HG03558 (cell line): ENCODE results near the gene DCAF8.

Experiments
- ATAC-seq: cut with Tn5 transposase; IDR thresholded peaks from one replicate; pipeline ENCODE4 v1.9.1; 2021; ENCODE audit warnings: moderate number of reproducible peaks; ENCODE audit not compliant: unreplicated experiment; ENCODE audit errors: extremely low read depth

The DCAF8 gene

DNA sequence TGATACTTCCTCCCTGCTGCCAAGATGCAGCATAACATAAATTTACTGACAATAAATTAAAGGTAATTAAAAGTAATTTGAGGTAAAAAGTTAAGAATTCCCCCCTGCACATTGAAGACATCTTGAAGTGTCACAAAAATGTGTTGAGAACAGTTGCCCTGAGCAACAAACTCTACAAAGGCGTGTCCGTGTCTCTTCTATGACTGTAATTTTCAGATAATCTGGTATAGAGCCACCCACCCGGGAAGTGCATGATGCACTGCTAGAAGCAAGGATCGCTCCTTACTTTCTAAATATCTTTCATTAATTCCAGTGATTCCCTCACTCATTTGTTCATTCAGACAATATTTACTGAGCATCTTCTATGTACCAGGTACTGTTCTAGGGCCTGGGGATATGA is 83.0 kb downstream of the DCAF8 start:
- ATAC-seq: no peak

- no peak for ATAC-seq
These were observed 83.6 kb downstream of the DCAF8 start for GRCh38 chr1:160178731-160179130.

GRCh38 chr1:160177667-160178066 is 84.7 kb downstream of the DCAF8 start:
- ATAC-seq: no peak

DNA sequence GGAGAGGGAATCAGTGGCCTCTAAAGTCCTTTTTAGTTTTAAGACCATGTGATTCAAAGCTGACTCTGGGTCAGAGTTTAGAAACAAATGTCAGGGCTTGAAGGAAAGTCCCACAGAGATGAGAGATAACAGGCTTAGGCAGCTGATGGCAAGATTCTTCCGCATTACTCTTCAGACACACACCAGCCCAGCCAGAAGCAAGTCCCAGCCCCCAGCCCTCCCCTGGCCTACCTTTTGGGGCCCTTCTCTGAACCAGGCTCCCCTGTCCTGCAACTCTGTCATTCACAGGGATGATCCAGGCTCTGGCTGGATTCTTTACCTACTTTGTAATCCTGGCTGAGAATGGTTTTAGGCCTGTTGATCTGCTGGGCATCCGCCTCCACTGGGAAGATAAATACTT is 85.1 kb downstream of the DCAF8 start:
- no peak for ATAC-seq

DNA sequence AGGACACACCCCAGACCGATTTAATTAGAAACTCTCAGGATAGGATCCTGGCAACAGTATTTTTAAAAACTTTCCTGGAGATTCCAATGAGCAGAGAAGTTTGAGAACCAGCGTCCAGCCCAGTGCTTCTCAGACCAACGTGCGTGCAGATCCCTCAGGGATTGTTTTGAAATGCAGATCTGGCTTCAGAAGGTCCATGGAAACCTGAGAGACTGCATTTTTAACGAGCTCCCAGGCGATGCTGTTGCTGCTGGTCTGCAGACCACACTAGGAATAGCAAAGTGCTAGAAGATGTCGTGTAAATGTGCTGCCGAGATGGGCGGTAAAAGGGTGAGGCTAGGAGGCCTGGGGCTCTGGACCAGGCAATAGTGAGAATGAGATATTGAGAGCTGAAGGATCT is 90.4 kb downstream of the DCAF8 start:
- no peak for ATAC-seq

DNA sequence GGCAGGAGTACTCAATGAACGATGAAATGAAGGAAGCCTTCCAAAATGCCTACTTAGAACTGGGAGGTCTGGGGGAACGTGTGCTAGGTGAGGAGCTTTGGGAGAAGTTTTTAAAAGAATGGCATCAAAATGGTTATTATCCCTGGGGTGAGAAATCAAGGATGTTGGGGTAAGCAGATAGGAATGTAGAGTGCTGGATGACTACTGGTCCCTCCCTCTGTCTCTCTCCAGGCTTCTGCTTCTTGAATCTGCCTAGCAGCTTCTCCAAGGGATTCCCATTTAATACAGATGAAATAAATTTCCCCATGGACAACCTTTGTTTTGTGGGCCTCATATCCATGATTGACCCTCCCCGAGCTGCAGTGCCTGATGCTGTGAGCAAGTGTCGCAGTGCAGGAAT is 91.0 kb downstream of the DCAF8 start:
- ATAC-seq: no peak

DNA sequence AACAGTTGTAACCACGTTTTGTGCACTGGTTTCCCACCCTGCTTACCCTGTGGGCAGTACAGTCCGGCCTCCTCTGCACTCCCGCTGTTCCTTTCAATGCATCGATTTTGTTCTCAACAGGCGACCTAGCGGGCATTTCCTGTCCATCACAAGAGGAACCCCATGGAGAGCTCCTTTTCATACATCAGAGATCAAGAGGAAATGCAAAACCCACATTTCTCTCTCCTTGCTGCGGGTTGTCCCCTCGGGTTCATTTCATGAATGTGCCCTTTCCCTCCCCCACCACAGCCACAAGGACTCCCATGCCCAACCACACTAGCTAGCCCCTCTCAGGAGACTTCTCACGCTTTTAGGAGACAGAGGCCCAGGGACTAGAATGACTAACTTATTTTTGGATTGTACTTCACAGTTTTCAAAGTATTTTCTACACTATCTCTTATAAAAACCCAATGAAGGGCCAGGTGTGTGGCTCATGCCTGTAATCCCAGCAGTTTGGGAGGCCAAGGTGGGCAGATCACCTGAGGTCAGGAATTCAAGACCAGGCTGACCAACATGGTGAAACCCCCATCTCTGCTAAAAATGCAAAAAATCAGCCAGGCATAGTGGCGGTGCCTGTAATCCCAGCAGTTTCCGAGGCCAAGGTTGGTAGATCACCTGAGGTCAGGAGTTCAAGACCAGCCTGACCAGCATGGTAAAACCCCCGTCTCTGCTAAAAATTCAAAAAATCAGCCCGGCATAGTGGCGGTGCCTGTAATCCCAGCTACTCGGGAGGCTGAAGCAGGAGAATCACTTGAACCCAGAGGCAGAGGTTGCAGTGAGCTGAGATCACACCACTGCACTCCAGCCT is 92.6 kb downstream of the DCAF8 start:
- peak; percentile 71 for ATAC-seq

- no peak for ATAC-seq
These were observed 93.6 kb downstream of the DCAF8 start for GRCh38 chr1:160168609-160169369.

DNA sequence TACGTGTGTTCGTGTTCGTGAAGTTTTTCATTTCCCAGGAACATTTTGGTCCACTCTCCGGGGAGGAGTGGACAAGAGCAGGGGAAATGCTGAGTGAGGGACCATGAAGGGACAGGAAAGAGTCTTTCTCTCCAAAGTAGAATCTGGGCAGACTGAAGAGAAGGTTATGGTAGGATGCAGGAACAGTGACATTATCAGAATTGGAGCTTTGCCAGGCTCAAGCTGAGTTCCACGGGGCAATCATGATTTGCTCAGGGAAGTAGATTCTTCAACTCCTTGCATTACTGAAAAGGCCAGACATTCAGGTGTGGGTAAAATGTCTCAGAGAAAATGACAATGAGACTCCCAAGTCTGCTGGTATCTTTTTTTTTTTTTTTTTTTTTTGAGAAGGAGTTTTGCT is 94.3 kb downstream of the DCAF8 start:
- no peak for ATAC-seq

DNA sequence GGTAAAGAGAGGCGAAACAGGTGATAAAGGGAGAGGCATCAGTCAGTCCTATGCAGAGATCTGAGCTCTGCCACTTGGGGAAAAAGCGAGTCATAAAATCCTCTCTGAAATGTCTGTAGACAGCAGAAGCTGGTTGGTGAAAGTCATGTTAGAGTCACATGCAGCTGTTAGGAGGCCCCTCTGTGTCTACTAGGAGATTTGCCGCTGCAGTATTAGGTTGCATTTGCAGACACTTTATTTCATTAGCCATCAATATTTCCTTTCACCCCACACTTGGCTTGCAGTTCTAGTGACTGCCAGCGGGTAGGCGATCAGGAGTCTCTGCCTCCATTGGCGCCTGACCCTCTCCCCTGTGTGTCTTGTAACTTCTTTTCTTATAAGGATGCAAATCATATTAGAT is 94.8 kb downstream of the DCAF8 start:
- no peak for ATAC-seq

DNA sequence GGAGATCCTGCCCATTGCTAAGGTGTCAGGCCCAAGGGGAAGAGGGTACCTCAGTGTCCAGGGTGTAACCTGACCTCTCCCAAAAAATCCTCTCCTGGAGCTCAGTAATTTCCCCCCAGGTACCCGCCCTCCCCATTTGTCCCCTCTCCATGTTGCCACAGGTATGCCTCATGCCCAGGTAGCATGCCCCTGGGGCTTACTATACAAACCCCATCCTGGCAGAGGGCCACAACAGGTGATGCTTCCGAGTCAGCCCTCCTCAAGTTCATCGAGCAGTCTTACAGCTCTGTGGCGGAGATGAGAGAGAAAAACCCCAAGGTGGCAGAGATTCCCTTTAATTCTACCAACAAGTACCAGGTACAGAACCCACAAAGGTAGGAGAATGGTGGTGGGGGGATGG is 95.3 kb downstream of the DCAF8 start:
- no peak for ATAC-seq

GRCh38 chr1:160166166-160166868 is 96.0 kb downstream of the DCAF8 start:
- no peak for ATAC-seq
